Fibroblast of the aortic adventitia (primary cell): ENCODE results near the gene ANKRD16. TPM values are rescaled to one million over a fixed set of nuclear protein-coding genes. Genes with fewer than 3 reads are reported as not detected.
"Not testable (repeated sequence)": the region's sequence is repeated elsewhere in the genome, so short reads cannot be mapped to it uniquely, and the experiment has no call there.

Experiments used
- DNase-seq: peaks from one replicate; pipeline ENCODE4 v3.0.0-alpha.2; 2010; ENCODE audit warnings: low read depth
- H3K4me3 ChIP-seq: 2 replicates; pipeline ENCODE4 v1.5.1; 2011; ENCODE audit warnings: low read depth, mild to moderate bottlenecking, control low read depth, low read length, moderate library complexity
- CTCF ChIP-seq: IDR thresholded peaks from 2 replicates; pipeline ENCODE4 v1.5.1; 2011; ENCODE audit warnings: mild to moderate bottlenecking, low read length, control low read depth, inconsistent platforms; ENCODE audit not compliant: insufficient read depth
- total RNA-seq: library from RNA; depleted of rRNA; stranded (reverse); fragments of >200 nt; gene quantifications from 2 replicates; pipeline ENCODE4 v1.2.3, GENCODE V29; 2012; ENCODE audit warnings: low replicate concordance

The ANKRD16 gene
- total RNA-seq, 1 donor = 5.0 TPM

GRCh38 chr10:5840314-5841307 is 49.1 kb downstream of the ANKRD16 start:
- TF ChIP-seq CTCF = no peak
- DNase-seq = peak; percentile 17
- no peak overlapping the region for H3K4me3 ChIP-seq

- H3K4me3 ChIP-seq, DNase-seq: not testable (repeated sequence)
Measured at GRCh38 chr10:5836181-5836580, 53.5 kb downstream of the ANKRD16 start.

GRCh38 chr10:5835446-5836095 is 54.1 kb downstream of the ANKRD16 start:
- DNase-seq = no peak
- TF ChIP-seq CTCF = no peak
- H3K4me3 ChIP-seq = no peak overlapping the region

- no peak overlapping the region for H3K4me3 ChIP-seq
- TF ChIP-seq CTCF = no peak
- no peak for DNase-seq
Measured at GRCh38 chr10:5833814-5834213, 55.9 kb downstream of the ANKRD16 start.

GRCh38 chr10:5832946-5833345 is 56.7 kb downstream of the ANKRD16 start:
- H3K4me3 ChIP-seq = no peak overlapping the region
- DNase-seq = no peak
- no peak for TF ChIP-seq CTCF

- no peak for TF ChIP-seq CTCF
- no peak overlapping the region for H3K4me3 ChIP-seq
- no peak for DNase-seq
Measured at GRCh38 chr10:5831446-5831782, 58.3 kb downstream of the ANKRD16 start.
